Stimulated activated CD4-positive, alpha-beta T cell treated with anti-CD3 and anti-CD28 coated beads, Interleukin-12 subunit alpha, Interleukin-12 subunit beta, amount 100 ng/mL, for 4 hours (primary cell): ENCODE results near the gene CBARP.
A peak's percentile ranks its signal among the peaks of the same experiment; 100 is the strongest.
"Not testable (repeated sequence)": the region's sequence is repeated elsewhere in the genome, so short reads cannot be mapped to it uniquely, and the experiment has no call there.

Experiments
- DNase-seq: peaks from one replicate; pipeline ENCODE4 v3.0.0-alpha.2; 2020

The CBARP gene

DNA sequence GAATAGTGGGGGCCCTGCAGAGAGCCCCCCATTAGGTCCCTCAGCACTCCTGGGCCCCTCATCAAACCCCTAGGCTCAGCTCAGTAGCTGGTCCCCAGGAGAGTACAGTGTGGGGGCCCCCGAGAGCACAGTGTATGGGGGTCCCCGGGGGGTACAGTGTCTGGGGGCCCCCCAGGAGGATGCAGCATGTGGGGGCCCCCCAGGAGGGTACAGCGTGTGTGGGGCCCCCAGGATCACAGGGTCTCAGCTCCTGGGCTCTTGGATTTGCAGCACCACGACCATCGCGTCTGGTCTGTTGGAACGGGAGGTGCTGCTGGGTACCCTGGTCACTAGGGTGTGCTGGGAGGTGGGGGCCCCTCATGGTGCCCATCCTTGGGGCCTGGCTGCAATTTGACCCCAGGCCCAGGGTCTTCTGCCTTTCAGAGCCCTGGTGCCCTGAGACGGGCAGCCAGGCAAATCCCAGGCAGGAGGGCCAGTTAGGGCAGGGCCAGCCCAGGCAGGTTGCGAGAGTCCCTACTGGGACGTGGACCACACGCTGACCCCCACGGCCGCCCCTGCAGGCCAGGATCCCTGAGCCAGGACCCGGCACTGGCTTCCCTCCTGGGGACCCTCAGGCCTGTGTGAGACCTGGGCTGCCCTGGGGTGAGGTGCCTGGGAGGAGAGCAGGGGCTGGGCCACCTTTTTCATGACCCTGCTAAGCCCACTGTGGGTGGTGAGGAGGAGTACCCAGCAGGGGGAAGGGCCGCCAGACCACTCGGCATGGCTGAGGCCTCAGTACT is 13.6 kb downstream of the CBARP start:
- no peak for DNase-seq

DNA sequence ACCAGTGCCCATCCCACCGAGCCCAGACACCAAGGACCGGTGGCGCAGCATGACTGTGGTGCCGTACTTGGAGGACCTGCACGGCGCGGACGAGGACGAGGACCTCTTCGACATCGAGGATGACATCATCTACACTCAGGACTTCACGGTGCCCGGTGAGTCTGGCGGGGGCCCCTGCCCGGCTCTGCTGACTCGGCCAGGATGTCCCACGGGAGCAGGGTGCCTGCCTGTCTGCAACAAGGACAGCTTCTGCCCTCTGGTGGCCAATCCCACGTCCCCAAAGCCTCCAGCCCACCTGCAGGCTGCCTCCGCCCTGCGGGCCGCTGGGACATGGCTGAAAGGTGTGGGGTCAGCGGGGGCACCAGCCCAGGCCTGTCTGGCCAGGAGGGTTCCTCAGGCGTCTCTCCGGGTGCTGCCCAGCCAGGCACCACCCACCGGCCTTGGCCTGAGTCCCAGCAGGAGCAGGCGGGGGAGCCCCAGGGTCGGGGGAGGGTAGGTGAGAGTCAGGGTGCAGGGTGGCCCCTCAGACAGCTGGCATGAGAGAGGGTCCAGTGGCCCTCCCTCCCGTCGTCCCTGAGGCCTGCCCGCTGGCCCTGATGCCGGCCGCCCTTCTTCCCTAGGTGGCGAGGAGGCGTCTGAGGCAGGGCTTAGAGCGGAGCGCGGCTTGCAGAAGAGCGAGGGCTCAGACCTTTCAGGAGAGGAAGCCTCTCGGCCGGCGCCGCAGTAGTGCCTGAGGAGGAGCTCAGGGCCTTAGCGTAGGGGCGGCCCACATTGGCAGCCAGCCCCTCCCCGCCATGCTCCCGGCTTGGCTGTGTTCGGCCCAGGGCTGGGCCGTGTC is 14.6 kb downstream of the CBARP start:
- DNase-seq = no peak

DNA sequence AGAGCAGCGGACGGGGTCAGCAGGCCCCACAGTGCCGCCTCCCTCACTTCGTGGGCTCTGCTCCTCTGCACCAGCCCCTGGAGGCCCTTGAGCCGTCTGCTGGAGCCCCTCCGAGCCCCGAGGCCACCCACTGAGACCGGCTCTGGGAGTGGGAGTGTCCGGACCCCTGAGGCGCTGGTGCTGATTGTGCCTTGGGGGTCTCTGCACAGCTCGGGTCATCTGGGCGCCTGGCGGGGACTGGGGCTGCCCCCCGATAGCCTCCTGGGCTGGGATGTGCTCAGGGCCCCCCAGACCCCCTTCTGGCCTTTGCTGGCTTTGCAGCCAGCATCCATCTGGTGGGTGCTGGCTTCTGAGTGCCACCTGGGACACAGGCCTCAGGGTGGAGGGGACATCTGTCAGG is 15.4 kb downstream of the CBARP start:
- DNase-seq = no peak

DNA sequence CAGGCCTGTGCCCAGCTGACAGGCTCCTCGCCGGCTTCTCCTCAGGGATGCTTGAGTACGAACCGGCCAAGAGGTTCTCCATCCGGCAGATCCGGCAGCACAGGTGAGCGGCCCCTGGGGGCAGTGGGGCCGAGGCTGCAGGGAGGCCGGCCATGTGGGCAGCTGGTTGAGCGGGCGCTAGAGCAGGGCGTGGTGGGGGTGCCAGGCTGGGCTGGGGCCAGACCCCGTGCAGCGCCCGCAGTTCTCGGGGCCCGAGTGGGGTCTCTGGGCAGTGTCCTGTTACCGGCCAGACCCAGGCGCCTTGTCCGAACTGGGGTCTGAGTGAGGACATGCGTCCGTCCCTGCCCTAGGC is 15.9 kb downstream of the CBARP start:
- DNase-seq = no peak

DNA sequence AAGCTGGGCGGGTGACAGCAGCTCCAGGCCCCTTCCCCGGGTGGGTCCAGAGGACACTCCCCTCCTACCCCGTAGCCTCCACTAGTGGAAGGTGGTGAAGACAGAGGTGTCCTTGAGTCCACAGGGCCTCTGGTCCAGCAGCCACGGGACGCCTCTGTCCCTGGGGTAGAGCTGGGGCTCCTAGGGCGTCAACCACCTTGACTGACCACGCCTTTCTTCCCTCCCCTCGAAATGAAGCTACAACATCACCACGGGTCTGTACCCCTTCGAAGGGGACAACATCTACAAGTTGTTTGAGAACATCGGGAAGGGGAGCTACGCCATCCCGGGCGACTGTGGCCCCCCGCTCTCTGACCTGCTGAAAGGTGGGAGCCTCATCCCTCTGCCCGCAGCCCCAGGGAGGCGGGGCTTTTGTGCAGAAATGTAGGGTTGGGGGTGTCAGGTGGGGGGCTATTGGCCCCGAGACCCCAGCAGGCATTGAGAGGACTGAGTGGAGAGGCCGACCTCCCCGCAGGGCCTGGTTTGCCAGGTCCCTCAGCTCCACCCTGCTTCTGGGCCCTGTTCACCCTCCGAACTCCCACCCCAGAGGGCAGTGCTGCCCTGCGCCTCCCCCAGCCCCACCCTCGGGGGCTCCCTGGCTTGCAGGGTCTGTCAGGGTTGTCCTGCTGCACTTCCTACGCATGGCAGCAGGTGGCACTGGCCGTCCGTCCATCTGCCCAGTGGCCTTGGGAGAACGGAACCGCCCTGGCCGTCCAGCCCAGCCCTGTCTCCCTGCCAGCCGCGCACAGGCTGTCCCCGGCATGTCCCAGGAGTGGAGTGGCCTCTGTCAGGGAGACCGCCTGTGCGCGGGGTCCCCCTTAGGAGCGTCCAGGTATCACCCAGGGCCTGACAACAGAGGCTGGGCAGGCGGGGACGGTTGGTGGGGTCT is 16.6 kb downstream of the CBARP start:
- no peak for DNase-seq

DNA sequence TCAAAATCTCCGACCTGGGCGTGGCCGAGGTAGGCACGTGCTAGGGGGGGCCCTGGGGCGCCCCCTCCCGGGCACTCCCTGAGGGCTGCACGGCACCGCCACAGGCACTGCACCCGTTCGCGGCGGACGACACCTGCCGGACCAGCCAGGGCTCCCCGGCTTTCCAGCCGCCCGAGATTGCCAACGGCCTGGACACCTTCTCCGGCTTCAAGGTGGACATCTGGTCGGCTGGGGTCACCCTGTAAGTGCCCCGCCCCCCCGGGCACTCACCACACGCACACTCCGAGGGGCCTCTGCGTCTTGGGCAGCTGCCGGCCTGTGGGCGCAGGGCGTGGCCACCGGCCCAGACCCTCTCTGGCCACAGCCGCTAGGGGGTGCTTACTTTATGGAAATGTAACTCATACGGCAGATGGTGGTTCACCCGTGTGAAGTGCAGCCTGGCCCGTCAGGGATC is 17.3 kb downstream of the CBARP start:
- DNase-seq = no peak

DNA sequence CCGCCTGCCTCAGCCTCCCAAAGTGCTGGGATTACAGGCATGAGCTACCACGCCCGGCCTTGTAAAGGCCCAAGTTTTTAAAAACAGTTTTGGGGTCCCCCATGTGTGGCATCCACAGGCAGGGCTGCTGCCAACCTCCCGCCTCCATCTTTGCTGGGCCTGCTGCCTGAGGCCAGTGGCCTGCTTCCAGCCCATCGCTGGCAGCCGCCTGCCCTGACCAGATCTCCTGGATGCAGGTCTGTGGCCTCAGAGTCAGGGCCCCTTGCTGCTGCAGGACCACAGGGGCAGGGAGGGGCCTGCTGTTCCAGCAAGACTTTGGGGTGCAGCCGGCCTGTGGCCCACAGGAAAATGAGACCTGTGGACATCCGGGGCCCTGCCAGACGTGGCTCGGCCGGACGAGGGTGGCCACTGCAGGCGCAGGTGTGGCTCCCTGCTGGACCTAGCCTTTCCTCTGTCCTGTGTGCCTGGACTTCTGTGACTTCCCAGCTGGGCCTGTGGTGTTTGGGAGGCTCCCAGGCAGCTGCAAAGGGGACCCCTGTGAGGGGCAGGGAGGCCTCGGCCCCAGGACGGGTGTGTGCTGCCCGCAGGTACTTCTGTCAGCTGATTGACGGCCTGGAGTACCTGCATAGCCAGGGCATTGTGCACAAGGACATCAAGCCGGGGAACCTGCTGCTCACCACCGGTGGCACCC is 17.9 kb downstream of the CBARP start:
- no peak for DNase-seq

DNA sequence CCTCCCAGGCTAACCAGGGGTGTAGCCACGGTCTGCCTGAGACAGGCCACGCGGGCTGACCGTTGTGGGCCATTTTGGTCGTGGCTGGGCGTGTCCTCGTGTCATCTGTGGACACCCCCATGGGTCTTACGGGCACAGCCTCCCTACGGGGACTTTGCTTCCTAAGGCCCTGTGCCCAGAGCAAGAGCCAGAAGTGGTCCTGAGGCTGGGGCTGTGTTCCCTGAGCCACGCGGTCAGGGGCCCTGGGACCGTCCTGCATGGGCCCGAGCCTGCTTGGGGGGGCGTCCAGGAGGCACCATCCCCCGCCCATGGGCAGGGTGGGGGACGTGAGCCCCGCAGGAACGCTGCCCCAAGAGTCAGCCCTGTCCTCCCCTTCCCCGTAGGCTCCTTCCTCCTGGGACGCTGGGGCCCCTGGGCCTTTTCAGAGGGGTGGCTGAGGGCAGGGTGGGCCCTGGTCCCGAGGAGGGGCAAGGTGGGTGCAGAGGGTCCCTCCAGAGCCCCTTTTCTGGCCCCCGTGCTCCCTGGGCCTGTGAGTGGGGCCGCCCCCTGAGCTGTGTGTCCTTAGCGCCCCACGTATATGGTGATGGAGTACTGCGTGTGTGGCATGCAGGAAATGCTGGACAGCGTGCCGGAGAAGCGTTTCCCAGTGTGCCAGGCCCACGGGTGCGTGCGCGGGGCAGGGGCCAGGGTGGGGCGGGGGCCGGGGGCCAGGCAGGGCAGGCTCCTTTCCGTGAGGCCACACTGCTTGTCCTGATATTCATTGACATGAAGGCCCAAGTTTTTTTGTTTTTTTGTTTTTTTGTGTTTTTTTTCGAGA is 18.8 kb downstream of the CBARP start:
- no peak for DNase-seq

DNA sequence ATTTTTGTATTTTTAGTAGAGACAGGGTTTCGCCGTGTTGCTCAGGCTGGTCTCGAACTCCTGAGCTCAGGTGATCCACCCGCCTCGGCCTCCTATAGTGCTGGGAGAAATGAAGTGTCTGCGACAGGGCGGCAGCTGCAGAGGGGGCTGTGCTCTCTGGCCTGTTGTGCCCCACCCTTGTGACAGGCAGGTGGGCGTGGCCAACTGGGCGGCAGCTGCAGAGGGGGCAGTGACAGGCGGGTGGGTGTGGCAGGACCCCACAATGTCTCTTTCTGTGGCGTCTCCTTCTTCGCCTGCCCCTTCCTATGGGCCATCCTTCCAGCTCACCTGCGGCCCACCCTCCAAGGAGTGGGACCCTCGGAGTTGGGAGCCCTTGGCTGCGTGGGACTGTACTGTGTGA is 20.4 kb downstream of the CBARP start:
- DNase-seq = no peak

DNA sequence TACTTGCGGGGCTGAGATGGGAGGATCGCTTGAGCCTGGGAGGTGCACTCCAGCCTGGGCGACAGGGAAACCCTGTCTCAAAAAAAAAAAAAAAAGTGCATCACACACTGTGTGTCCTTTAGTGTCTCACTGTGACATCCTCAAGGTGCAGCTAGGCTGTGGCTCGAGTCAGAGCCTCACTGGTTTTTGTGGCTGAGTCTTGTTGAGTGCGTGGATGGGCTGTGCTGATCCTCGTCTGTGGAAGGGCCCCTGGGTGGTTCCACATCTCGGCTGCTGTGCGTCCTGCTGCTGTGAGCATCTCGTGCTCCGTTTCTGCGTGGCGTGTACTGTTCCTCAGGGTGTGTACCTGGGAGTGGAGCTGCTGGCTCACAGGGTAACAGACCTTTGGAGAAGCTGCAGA is 21.0 kb downstream of the CBARP start:
- no peak for DNase-seq

DNA sequence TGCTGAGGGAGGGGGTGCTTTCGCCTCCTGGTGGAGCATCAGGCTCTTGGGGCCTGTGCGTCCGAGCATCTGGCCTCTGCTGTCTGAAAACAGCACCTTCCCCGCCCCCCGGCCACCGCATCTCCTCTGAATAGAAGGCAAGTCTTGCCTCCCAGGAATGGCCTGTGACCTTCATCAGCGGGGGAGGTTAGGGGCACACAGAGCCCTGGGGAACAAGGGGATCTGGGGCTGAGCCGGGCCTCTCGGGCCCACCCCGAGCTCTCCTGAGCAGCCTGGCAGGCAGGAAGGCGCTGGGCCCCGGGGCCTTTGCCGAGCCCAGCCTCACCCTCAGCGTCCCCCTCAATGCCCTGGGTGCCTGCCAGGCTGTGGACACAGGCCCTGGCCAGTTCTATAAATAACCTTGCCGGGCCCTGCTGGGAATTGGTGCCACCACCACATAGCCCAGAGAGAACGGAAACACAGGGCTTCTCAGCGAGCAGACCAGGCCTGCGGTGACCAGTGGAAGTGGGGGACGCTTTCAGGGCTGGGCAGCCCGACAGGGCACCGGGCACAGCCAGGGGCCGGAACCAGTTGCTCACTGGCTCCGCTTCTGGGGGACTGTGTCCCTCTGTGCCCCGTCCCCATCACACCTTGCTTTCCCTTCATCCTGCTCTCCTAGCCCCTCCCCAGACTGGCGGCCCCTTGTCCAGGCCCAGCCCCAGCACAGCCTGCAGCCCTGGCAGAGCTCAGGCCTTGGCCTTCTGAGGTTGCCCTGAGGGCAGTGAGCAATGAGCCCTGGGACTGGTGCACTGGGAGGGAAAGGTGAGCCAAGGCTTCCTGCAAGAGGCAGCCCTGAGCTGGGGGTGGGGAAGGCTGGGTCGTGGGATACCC is 22.7 kb downstream of the CBARP start:
- DNase-seq = no peak

DNA sequence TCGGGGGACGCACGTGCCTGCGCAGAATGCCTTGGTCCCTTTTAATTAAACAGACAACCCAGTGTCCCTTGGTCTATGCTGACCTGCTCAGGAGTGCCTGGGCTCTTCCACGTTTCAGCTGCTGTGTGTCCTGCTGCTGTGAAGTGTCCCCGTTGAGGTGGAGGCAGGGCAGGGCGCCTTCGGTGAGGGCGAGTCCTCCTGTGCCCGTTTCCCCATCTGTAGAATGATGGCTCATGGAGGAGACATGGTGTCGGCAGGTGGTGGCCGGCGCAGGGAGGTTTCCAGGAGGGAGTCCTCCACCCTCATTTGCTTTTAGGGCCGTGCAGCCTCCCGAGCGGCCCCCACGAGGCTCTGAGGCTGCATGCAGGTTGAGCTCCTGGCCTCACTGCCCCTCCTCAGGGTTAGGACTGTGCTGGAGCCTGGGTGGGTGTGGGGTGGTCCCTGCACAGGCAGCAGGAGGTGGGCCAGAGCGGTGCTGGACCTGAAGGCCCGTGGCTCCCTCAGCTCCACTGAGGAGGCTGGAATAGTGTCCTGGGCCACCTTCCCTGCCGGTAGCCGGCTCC is 23.4 kb downstream of the CBARP start:
- DNase-seq = no peak

DNA sequence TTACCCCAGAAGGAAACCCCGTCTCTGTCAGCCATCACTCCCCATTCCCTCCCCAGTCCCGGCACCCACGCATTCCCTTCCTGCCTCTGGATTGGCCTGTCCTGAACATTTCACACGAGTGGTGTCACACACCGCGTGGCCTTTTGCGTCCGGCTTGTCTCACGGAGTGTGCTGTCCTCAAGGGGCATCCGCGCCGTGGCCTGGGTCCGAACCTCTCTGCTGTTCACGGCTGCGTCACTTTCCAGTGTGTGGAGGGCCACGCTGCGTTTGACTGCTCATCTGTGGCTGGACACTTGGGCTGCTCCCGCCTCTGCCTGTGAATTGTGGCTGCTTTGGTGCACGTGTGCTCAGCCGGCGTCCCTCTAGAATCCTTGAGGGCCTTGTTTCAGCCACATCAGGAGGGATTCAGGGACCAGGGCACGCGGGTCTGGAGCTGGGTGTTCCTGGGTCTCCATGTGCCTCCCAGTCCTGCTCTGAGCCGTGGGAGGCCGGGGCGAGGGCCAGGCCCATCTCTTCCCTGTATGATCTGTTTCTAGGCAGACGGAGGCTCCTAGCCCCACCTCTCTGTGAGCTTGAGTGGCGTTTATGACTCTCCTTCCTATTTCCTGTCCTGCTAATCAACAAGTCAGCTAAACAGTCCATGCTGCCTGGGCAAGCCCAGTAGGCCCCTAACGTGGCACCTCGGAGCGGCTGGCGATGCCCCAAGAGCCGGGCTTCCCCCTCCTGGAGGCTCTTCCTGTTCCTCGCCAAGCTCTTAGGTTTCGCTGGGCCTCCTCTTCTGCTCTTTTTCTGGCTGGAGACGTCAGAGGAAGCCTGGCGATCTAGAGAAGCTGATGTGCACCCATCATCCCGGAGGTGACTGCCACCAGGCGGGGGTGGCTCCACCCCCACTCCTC is 24.2 kb downstream of the CBARP start:
- peak; percentile 27 for DNase-seq

DNA sequence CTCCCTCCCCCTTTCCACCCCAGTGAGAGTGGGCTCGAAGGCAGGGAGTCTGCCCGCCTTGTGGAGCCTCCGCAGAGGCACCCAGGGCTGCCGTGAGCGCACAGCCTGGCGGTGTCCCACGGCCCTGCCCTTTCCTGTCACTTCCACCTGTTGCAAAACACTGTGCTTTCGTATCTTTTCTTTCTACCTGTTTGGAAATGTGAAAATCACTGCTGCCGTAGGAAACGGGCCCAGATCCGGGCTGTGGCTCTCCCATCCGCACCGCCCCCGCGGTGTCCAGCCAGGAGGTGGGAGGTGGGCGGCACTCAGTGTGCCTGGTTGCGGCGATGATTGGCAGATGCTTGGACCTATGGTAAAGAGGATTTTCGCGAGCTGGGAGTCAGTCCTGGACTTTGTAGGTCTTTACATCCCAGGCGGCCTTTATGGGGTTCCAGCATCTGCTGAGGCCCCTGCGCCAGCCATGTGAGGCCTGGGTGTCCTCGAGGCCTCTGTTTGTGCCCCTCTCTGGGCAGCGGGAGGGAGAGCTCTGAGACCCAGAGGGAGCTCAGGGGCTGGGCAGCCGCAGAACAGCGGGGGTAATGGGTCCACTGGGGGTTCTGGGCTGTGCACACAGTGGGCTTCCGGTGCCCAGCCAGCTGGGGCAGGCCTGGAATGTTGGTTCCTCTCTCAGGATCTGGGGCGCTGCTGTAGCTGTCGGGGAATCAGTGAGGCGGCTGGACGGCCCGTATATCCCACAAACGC is 26.1 kb downstream of the CBARP start:
- no peak for DNase-seq

DNA sequence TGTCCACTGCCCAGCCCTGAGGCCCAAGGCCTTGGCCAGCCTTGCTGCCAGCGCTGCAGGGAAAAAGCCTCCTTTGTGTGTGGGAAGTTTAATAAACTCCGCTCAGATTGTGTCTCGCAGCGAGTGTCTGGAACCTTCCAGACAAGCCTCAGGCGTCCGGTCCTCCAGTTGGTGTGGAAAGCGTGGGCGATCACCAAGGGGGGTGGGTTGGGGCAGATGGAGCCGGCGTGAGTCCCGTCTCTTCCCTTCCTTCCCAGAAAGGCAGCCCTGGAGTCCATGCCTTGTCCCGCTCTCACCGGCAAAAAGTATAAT is 27.6 kb downstream of the CBARP start:
- DNase-seq = no peak

DNA sequence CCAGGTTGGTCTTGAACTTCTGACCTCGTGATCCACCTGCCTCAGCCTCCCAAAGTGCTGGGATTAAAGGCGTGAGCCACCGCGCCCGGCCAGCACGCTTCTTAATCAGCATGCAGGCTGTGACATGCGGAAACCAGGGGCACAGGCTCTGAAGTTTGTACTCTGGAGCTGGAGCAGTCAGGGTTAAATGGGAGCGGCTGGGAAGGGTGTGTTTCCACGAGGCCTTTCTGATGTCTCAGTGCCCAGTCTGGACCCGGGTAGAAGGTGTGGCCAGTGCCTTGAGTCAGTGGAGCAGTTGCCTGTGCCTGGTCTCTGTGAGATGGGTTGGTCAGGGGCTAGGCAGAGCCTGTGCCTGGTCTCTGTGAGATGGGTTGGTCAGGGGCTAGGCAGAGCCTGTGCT is 29.0 kb downstream of the CBARP start:
- not testable (repeated sequence) for DNase-seq

DNA sequence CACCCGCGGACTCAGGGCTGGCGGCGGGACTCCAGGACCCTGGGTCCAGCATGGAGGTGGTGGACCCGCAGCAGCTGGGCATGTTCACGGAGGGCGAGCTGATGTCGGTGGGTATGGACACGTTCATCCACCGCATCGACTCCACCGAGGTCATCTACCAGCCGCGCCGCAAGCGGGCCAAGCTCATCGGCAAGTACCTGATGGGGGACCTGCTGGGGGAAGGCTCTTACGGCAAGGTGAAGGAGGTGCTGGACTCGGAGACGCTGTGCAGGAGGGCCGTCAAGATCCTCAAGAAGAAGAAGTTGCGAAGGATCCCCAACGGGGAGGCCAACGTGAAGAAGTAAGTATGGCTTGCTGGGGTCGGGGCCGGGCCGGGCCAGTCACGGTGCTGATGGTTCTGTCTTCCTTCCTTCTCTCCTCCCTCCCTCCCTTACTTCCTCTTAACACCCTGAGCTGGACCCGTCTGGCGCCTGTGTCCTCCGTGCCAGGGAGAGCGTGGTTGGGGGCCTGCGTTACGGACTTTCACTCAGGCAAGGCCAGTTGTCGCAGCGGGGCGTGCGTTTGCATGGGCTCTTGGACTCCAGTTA is 30.8 kb downstream of the CBARP start:
- peak; percentile 25 for DNase-seq

DNA sequence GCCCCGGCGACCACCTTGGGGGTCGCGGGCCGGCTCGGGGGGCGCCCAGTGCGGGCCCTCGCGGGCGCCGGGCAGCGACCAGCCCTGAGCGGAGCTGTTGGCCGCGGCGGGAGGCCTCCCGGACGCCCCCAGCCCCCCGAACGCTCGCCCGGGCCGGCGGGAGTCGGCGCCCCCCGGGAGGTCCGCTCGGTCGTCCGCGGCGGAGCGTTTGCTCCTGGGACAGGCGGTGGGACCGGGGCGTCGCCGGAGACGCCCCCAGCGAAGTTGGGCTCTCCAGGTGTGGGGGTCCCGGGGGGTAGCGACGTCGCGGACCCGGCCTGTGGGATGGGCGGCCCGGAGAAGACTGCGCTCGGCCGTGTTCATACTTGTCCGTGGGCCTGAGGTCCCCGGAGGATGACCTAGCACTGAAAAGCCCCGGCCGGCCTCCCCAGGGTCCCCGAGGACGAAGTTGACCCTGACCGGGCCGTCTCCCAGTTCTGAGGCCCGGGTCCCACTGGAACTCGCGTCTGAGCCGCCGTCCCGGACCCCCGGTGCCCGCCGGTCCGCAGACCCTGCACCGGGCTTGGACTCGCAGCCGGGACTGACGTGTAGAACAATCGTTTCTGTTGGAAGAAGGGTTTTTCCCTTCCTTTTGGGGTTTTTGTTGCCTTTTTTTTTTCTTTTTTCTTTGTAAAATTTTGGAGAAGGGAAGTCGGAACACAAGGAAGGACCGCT is 31.5 kb downstream of the CBARP start:
- no peak for DNase-seq
